ENCODE data around the gene IGF2R. TPM values are rescaled to one million over a fixed set of nuclear protein-coding genes. Genes with fewer than 3 reads are reported as not detected.

Gene IGF2R
- total and polyA plus RNA-seq, 2 of the 13 experiments (the other 11 are each of a cell fraction or from before 2014, with no cell fraction given), result 38.3 to 70.0 TPM

GRCh38 chr6:159968295-159969203 lies at the start of gene IGF2R (continued):
- peak; percentile 85 for TF ChIP-seq ZNF230 (CRISPR knock-in tag; IDR thresholded peaks at IDR 0.05)
- peak; percentile 62 for TF ChIP-seq TAF1 (CRISPR knock-in tag; IDR thresholded peaks at IDR 0.05)
- no peak for TF ChIP-seq FOXK2 (IDR thresholded peaks at IDR 0.05)
- 0 out of 2 replicates have a peak, but pooled peaks have one; percentile 19 for TF ChIP-seq SMAD3 (CRISPR knock-in tag; IDR thresholded peaks at IDR 0.05)
- 0 out of 2 replicates have a peak, but pooled peaks have one; percentile 42 for TF ChIP-seq RXRA (CRISPR knock-in tag; IDR thresholded peaks at IDR 0.05)
- no peak for TF ChIP-seq FIP1L1 (IDR thresholded peaks at IDR 0.05; ENCODE audit: borderline replicate concordance, insufficient read depth, low read depth, low read length)
- peak; percentile 61 for TF ChIP-seq ZEB1 (IDR thresholded peaks at IDR 0.05; ENCODE audit: insufficient replicate concordance, low read depth)
- TF ChIP-seq ZNF558 (CRISPR knock-in tag; IDR thresholded peaks at IDR 0.05; ENCODE audit: borderline replicate concordance), result no peak
- TF ChIP-seq FOXP4 (CRISPR knock-in tag; IDR thresholded peaks at IDR 0.05), result 0 out of 2 replicates have a peak, but pooled peaks have one; percentile 33
- TF ChIP-seq HES4 (CRISPR knock-in tag; IDR thresholded peaks at IDR 0.05; ENCODE audit: borderline replicate concordance), result no peak; the same call in 1 of the 2 replicates
- peak; percentile 58; the same call in 1 of the 2 replicates for TF ChIP-seq ZNF564 (CRISPR knock-in tag; IDR thresholded peaks at IDR 0.05)
- TF ChIP-seq ZNF281 (CRISPR knock-in tag; IDR thresholded peaks at IDR 0.05; ENCODE audit: borderline replicate concordance), result 0 out of 2 replicates have a peak, but pooled peaks have one; percentile 69
- TF ChIP-seq RBFOX2 (IDR thresholded peaks at IDR 0.05; ENCODE audit: low read depth, low read length), result peak; percentile 77
- TF ChIP-seq PREB (CRISPR knock-in tag; IDR thresholded peaks at IDR 0.05), result no peak
- TF ChIP-seq ATF6 (CRISPR knock-in tag; conservative IDR thresholded peaks at IDR 0.05), result 0 out of 2 replicates have a peak, but pooled peaks have one; percentile 42
- no peak; the same call in 1 of the 2 replicates for TF ChIP-seq CBX5 (CRISPR knock-in tag; IDR thresholded peaks at IDR 0.05; ENCODE audit: borderline replicate concordance)
- no peak for TF ChIP-seq ZNF652 (CRISPR knock-in tag; IDR thresholded peaks at IDR 0.05; ENCODE audit: borderline replicate concordance, low read depth)
- peak; percentile 92 for TF ChIP-seq KAT8 (CRISPR knock-in tag; IDR thresholded peaks at IDR 0.05)
- TF ChIP-seq SIN3B (IDR thresholded peaks at IDR 0.05; ENCODE audit: low read length), result 0 out of 2 replicates have a peak, but pooled peaks have one; percentile 15
- TF ChIP-seq XRCC5 (optimal IDR thresholded peaks at IDR 0.05; ENCODE audit: low read length), result peak; percentile 73
- TF ChIP-seq ETV5 (CRISPR knock-in tag; IDR thresholded peaks at IDR 0.05; ENCODE audit: borderline replicate concordance), result peak; percentile 85

Data from HepG2 (cell line).